SK-N-SH treated with all-trans-retinoic acid at 6 μM for 48 hours (cell line): Measurements from ENCODE around the gene SGPL1.

Source experiments
- ARNTL ChIP-seq: fragments of 450-650 bp; formaldehyde crosslinking; IDR thresholded peaks from 2 replicates; pipeline ENCODE4 v1.5.0; 2020; ENCODE audit warnings: low read depth, mild to moderate bottlenecking, moderate library complexity, borderline replicate concordance
- CSDC2 ChIP-seq: fragments of 250-450 bp; sonication (Bioruptor Pico); IDR thresholded peaks from 2 replicates; pipeline ENCODE4 v1.5.0; 2020; ENCODE audit warnings: mild to moderate bottlenecking, moderate library complexity
- ESRRG ChIP-seq: fragments of 250-450 bp; sonication (Bioruptor Pico); IDR thresholded peaks from 2 replicates; pipeline ENCODE4 v1.6.1; 2021; ENCODE audit warnings: mild to moderate bottlenecking
- GLIS3 ChIP-seq: fragments of 250-450 bp; sonication (Bioruptor Pico); IDR thresholded peaks from 2 replicates; pipeline ENCODE4 v1.5.0; 2020; ENCODE audit warnings: mild to moderate bottlenecking, moderate library complexity
- PATZ1 ChIP-seq: fragments of 250-450 bp; sonication (Bioruptor Pico); IDR thresholded peaks from 2 replicates; pipeline ENCODE4 v1.8.0; 2020; ENCODE audit warnings: mild to moderate bottlenecking, moderate library complexity, borderline replicate concordance
- POU6F1 ChIP-seq: fragments of 250-450 bp; sonication (Bioruptor Pico); IDR thresholded peaks from 2 replicates; pipeline ENCODE4 v1.8.0; 2021; ENCODE audit warnings: low read depth, mild to moderate bottlenecking, moderate library complexity, borderline replicate concordance
- TOX ChIP-seq: fragments of 250-450 bp; sonication (Bioruptor Pico); IDR thresholded peaks from 2 replicates; pipeline ENCODE4 v1.8.0; 2021; ENCODE audit warnings: mild to moderate bottlenecking, moderate library complexity, borderline replicate concordance
- ZC3H10 ChIP-seq: fragments of 250-450 bp; sonication (Bioruptor Pico); IDR thresholded peaks from 2 replicates; pipeline ENCODE4 v1.5.1; 2021; ENCODE audit warnings: mild to moderate bottlenecking, moderate library complexity
- ZFP3 ChIP-seq: fragments of 250-450 bp; sonication (Bioruptor Pico); IDR thresholded peaks from 2 replicates; pipeline ENCODE4 v1.5.0; 2020; ENCODE audit warnings: mild to moderate bottlenecking, moderate library complexity
- TF ChIP-seq, protein P1 (sequence below): fragments of 250-450 bp; sonication (Bioruptor Pico); IDR thresholded peaks from 2 replicates; pipeline ENCODE4 v1.5.1; 2020; ENCODE audit warnings: low read depth, mild to moderate bottlenecking, moderate library complexity
- TF ChIP-seq, protein P2 (sequence below): fragments of 250-450 bp; sonication (Bioruptor Pico); IDR thresholded peaks from 2 replicates; pipeline ENCODE4 v1.5.0; 2020; ENCODE audit warnings: mild to moderate bottlenecking, moderate library complexity
- TF ChIP-seq, protein P3 (sequence below): fragments of 250-450 bp; sonication (Bioruptor Pico); IDR thresholded peaks from 2 replicates; pipeline ENCODE4 v1.5.1; 2021; ENCODE audit warnings: mild to moderate bottlenecking, moderate library complexity

- TF ChIP-seq PATZ1 (CRISPR knock-in tag) (no peak), POU6F1 (no peak), CSDC2 (CRISPR knock-in tag) (no peak), ZC3H10 (CRISPR knock-in tag) (no peak), ESRRG (CRISPR knock-in tag) (no peak), GLIS3 (CRISPR knock-in tag) (no peak), ZFP3 (CRISPR knock-in tag) (no peak), ARNTL (no peak), TOX (no peak)
- TF ChIP-seq, protein P1, sequence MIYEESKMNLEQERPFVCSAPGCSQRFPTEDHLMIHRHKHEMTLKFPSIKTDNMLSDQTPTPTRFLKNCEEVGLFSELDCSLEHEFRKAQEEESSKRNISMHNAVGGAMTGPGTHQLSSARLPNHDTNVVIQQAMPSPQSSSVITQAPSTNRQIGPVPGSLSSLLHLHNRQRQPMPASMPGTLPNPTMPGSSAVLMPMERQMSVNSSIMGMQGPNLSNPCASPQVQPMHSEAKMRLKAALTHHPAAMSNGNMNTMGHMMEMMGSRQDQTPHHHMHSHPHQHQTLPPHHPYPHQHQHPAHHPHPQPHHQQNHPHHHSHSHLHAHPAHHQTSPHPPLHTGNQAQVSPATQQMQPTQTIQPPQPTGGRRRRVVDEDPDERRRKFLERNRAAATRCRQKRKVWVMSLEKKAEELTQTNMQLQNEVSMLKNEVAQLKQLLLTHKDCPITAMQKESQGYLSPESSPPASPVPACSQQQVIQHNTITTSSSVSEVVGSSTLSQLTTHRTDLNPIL (CRISPR knock-in tag), result no peak
- TF ChIP-seq, protein P2, sequence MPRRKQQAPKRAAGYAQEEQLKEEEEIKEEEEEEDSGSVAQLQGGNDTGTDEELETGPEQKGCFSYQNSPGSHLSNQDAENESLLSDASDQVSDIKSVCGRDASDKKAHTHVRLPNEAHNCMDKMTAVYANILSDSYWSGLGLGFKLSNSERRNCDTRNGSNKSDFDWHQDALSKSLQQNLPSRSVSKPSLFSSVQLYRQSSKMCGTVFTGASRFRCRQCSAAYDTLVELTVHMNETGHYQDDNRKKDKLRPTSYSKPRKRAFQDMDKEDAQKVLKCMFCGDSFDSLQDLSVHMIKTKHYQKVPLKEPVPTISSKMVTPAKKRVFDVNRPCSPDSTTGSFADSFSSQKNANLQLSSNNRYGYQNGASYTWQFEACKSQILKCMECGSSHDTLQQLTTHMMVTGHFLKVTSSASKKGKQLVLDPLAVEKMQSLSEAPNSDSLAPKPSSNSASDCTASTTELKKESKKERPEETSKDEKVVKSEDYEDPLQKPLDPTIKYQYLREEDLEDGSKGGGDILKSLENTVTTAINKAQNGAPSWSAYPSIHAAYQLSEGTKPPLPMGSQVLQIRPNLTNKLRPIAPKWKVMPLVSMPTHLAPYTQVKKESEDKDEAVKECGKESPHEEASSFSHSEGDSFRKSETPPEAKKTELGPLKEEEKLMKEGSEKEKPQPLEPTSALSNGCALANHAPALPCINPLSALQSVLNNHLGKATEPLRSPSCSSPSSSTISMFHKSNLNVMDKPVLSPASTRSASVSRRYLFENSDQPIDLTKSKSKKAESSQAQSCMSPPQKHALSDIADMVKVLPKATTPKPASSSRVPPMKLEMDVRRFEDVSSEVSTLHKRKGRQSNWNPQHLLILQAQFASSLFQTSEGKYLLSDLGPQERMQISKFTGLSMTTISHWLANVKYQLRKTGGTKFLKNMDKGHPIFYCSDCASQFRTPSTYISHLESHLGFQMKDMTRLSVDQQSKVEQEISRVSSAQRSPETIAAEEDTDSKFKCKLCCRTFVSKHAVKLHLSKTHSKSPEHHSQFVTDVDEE (CRISPR knock-in tag), result no peak
- TF ChIP-seq, protein P3, sequence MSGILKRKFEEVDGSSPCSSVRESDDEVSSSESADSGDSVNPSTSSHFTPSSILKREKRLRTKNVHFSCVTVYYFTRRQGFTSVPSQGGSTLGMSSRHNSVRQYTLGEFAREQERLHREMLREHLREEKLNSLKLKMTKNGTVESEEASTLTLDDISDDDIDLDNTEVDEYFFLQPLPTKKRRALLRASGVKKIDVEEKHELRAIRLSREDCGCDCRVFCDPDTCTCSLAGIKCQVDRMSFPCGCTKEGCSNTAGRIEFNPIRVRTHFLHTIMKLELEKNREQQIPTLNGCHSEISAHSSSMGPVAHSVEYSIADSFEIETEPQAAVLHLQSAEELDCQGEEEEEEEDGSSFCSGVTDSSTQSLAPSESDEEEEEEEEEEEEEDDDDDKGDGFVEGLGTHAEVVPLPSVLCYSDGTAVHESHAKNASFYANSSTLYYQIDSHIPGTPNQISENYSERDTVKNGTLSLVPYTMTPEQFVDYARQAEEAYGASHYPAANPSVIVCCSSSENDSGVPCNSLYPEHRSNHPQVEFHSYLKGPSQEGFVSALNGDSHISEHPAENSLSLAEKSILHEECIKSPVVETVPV (CRISPR knock-in tag), result no peak
Observed at GRCh38 chr10:70899096-70899495, 83.3 kb downstream of the SGPL1 start.
